AG04450 (cell line): ENCODE measurements around the gene KCNK17. TPM values are rescaled to one million over a fixed set of nuclear protein-coding genes. Genes with fewer than 3 reads are reported as not detected.

ENCODE experiments used
- CTCF ChIA-PET: fragments of 300-600, 350-600 bp; formaldehyde crosslinking; extraction: SDS; loops from one replicate; lab custom pipeline; 2022; ENCODE audit warnings: antibody characterized with exemption, inconsistent platforms; lab: Charles Lee
- POLR2A ChIA-PET: fragments of 350-600 bp; formaldehyde crosslinking; extraction: SDS; loops from one replicate; lab custom pipeline; 2021; ENCODE audit warnings: antibody characterized with exemption, inconsistent platforms; lab: Yijun Ruan, JAX
- DNase-seq: peaks from one replicate; pipeline ENCODE4 v3.0.0-alpha.2; 2011; ENCODE audit warnings: low read depth, low spot score
- H3K27ac ChIP-seq: one replicate; pipeline ENCODE4 v1.5.1; 2012; ENCODE audit warnings: low read depth, low read length, control low read depth
- H3K27me3 ChIP-seq: one replicate; pipeline ENCODE4 v1.6.0; 2012; ENCODE audit warnings: low read length; ENCODE audit not compliant: control insufficient read depth, insufficient read depth
- H3K4me3 ChIP-seq: 2 replicates; pipeline ENCODE4 v1.5.1; 2011; ENCODE audit warnings: mild to moderate bottlenecking, low read depth, low read length, control low read depth
- H3K9me3 ChIP-seq: 2 replicates; pipeline ENCODE4 v1.5.1; 2012; ENCODE audit warnings: low read length; ENCODE audit not compliant: control insufficient read depth, insufficient read depth
- CTCF ChIP-seq: IDR thresholded peaks from 2 replicates; pipeline ENCODE4 v1.5.1; 2011; ENCODE audit warnings: low read depth, low read length, control low read depth, inconsistent platforms
- polyA plus RNA-seq: library from polyadenylated mRNA; depleted of rRNA; stranded (reverse); fragments of >200 nt; gene quantifications from 2 replicates; pipeline ENCODE4 v1.2.3, GENCODE V29; 2011

KCNK17 gene
- polyA plus RNA-seq, 1 experiment, result not detected

- ChIA-PET CTCF (no interaction called here), POLR2A (no interaction called here)
- no peaks in the 10 kb centered on the region for H3K9me3 ChIP-seq
- no peak for DNase-seq
- no peak overlapping the region for H3K27ac ChIP-seq
- no peak for TF ChIP-seq CTCF
- H3K4me3 ChIP-seq, result no peak overlapping the region
- no peaks in the 10 kb centered on the region for H3K27me3 ChIP-seq
Measured at GRCh38 chr6:39360378-39360777, 46.2 kb upstream of the KCNK17 start.

GRCh38 chr6:39357998-39358686 lies 43.9 kb upstream of the KCNK17 start:
- DNase-seq, result peak; percentile 3
- Histone ChIP-seq H3K27ac (no peak overlapping the region), H3K9me3 (no peaks in the 10 kb centered on the region), H3K27me3 (no peaks in the 10 kb centered on the region), H3K4me3 (no peak overlapping the region)
- ChIA-PET POLR2A (no interaction called here), CTCF (interaction anchor here (1.0 kb wide), 1 partner anchor 12 kb away, joined by 3 read pairs; no protein-coding TSS in a partner anchor)
- TF ChIP-seq CTCF, result no peak

- no peak for DNase-seq
- POLR2A ChIA-PET, result no interaction called here
- H3K9me3 ChIP-seq, result no peaks in the 10 kb centered on the region
- no peak overlapping the region for H3K4me3 ChIP-seq
- CTCF ChIA-PET, result interaction anchor here (0.6 kb wide), 2 partner anchors 151 to 993 kb away, joined by 3 read pairs; no protein-coding TSS in a partner anchor
- no peak overlapping the region for H3K27ac ChIP-seq
- TF ChIP-seq CTCF, result no peak
- peaks cover 2% of the 10 kb centered on the region for H3K27me3 ChIP-seq
Measured at GRCh38 chr6:39353698-39354315, 39.6 kb upstream of the KCNK17 start.

GRCh38 chr6:39350723-39351505 lies 36.7 kb upstream of the KCNK17 start:
- no peak for DNase-seq
- H3K27ac ChIP-seq, result no peak overlapping the region
- TF ChIP-seq CTCF, result no peak
- H3K9me3 ChIP-seq, result no peaks in the 10 kb centered on the region
- ChIA-PET CTCF (interaction anchor here (0.5 to 1.1 kb wide), 2 partner anchors 11 to 442 kb away, joined by 3 to 5 read pairs; no protein-coding TSS in a partner anchor), POLR2A (no interaction called here)
- H3K4me3 ChIP-seq, result no peak overlapping the region
- peaks cover 2% of the 10 kb centered on the region for H3K27me3 ChIP-seq
